Gastrocnemius medialis (tissue), 4 donors: Measurements from ENCODE around the gene ADARB2. TPM values are rescaled to one million over a fixed set of nuclear protein-coding genes. Genes with fewer than 3 reads are reported as not detected.

Source experiments
- ATAC-seq, 2 donors: fragments of 150-250 bp; one replicate each; pipeline ENCODE4 v1.9.1; 2016
- DNase-seq, 2 donors: peaks; one replicate each; pipeline ENCODE4 v3.0.0-alpha.2; 2019
- H3K27ac ChIP-seq, 4 donors: fragments of 200-600 bp; sonication (generic); 1 replicate in 1 of 4; 2 replicates in 3 of 4; pipeline ENCODE4 v1.5.1; 2016 to 2018; ENCODE audit warnings: mild to moderate bottlenecking in 2 of 4, moderate library complexity in 1 of 4
- H3K27me3 ChIP-seq, 3 donors: fragments of 200-600 bp; sonication (generic) in 2 of 3; 1 replicate in 1 of 3; 2 replicates in 2 of 3; pipeline versions ENCODE4 v1.5.1 to v1.6.0; 2016 to 2019; ENCODE audit warnings: mild to moderate bottlenecking in 1 of 3, moderate library complexity in 1 of 3
- H3K36me3 ChIP-seq, 2 donors: fragments of 200-600 bp; sonication (generic) in 1 of 2; one replicate each; pipeline ENCODE4 v1.5.1; 2017 to 2018
- H3K4me1 ChIP-seq, 2 donors: fragments of 200-600 bp; sonication (generic) in 1 of 2; one replicate each; pipeline ENCODE4 v1.5.1; 2016 to 2017; ENCODE audit warnings: mild to moderate bottlenecking in 2 of 2
- H3K4me3 ChIP-seq, 4 donors: fragments of 200-600 bp; sonication (generic) in 3 of 4; 1 replicate in 1 of 4; 2 replicates in 3 of 4; pipeline ENCODE4 v1.5.1; 2016 to 2019; ENCODE audit warnings: mild to moderate bottlenecking in 2 of 4
- H3K9me3 ChIP-seq, 3 donors: fragments of 200-600 bp; sonication (generic) in 2 of 3; 1 replicate in 1 of 3; 2 replicates in 2 of 3; pipeline ENCODE4 v1.5.1; 2016 to 2019
- POLR2A ChIP-seq, 2 donors: fragments of 450-650 bp; IDR thresholded peaks; one replicate each; pipeline ENCODE4 v1.6.1; 2017; ENCODE audit warnings: antibody characterized with exemption in 2 of 2, mild to moderate bottlenecking in 2 of 2, moderate library complexity in 2 of 2
- in situ Hi-C, 4 donors: fragments of 200-750 bp; cut with MboI; loops; one replicate each; pipeline versions ENCODE4 v1.15.0 to v1.8.0; 2017; ENCODE audit warnings: low sequenced_read_pairs in 4 of 4
- intact Hi-C: fragments of 100-400 bp; cut with DNase I; formaldehyde crosslinking; loops from one replicate; pipeline ENCODE4 v1.15.1; 2023; ENCODE audit warnings: low total_unique reads
- total RNA-seq, 4 donors: library from RNA; depleted of rRNA; stranded (reverse); fragments of >200 nt; gene quantifications; one replicate each; pipeline versions ENCODE4 v1.1.0 to v1.2.3, GENCODE V29; 2016
- TF ChIP-seq, protein P1 (sequence below), 5 experiments: fragments of 450-650 bp in 3 of 5; fragments of 200-600 bp in 2 of 5; sonication (generic) in 2 of 5; IDR thresholded peaks in 4 of 5; conservative IDR thresholded peaks in 1 of 5; 1 replicate in 4 of 5; 2 replicates in 1 of 5; pipeline ENCODE4 v1.5.1; 2016 to 2019; ENCODE audit warnings: antibody characterized with exemption in 5 of 5, mild to moderate bottlenecking in 3 of 5, moderate library complexity in 3 of 5

ADARB2 gene
- total RNA-seq, 4 donors from 2014 or later: 0.07 to 0.87 (median 0.10) TPM

DNA sequence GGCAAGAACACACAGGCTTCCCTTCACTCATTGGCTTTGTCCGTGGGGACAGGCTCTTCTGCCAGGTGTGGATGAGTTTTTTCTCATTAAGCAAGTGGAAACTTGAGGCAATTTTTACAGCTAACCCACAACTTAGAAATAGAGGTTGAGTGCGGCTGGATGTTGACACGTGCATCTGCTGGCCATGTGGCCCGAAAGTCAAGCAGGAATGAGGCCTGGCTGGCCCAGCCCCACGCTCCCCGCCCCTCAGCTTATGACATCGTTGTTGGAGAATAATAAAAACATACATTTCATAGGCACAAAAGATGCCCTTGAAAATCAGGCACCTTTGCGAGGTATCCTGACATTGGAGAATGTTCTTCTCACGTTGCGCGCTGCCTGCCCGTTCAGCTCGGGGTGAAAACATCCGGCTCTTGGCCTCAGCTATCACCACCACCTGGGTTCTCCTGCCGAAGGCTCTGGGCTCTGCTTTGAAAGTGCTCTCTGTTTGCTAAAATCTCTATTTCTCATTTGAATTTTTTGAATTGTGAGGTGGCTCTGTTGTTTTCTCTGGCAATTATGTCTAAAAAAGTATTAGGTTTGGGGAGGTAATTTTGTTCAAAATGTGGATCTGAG is 370.4 kb downstream of the ADARB2 start:
- DNase-seq (no peak), ATAC-seq (no peak)
- no peaks in the 10 kb centered on the region for H3K9me3 ChIP-seq
- TF ChIP-seq, protein P1, sequence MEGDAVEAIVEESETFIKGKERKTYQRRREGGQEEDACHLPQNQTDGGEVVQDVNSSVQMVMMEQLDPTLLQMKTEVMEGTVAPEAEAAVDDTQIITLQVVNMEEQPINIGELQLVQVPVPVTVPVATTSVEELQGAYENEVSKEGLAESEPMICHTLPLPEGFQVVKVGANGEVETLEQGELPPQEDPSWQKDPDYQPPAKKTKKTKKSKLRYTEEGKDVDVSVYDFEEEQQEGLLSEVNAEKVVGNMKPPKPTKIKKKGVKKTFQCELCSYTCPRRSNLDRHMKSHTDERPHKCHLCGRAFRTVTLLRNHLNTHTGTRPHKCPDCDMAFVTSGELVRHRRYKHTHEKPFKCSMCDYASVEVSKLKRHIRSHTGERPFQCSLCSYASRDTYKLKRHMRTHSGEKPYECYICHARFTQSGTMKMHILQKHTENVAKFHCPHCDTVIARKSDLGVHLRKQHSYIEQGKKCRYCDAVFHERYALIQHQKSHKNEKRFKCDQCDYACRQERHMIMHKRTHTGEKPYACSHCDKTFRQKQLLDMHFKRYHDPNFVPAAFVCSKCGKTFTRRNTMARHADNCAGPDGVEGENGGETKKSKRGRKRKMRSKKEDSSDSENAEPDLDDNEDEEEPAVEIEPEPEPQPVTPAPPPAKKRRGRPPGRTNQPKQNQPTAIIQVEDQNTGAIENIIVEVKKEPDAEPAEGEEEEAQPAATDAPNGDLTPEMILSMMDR (IDR thresholded peaks at IDR 0.05 in 4 of 5, conservative IDR thresholded peaks at IDR 0.05 in 1 of 5): no peak
- no peak for TF ChIP-seq POLR2A (IDR thresholded peaks at IDR 0.05)
- no peaks in the 10 kb centered on the region for H3K36me3 ChIP-seq
- intact Hi-C loops: no loop called here
- no peak overlapping the region for H3K4me3 ChIP-seq
- in situ Hi-C loops: no loop called here
- no peak overlapping the region for H3K27ac ChIP-seq
- no peaks in the 10 kb centered on the region for H3K4me1 ChIP-seq
- H3K27me3 ChIP-seq: no peaks in the 10 kb centered on the region

DNA sequence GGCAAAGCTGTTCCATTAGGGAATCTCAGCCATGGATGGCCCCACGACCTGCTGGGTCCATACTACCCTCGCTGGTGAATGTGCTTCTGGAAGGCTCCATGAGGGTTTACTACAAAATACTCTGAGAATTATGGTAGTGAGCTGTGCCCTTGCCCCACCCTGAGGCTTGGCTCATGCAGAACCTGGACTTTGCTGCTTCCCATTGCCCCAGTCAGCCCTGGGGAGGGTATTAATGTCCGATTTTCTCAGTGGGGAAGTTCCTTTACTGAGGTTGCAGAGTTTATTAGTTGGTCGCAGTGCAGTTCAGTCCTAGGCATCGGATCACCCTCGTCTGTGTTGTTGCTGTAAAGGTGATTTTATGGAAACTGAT is 371.0 kb downstream of the ADARB2 start:
- Histone ChIP-seq H3K4me1 (no peaks in the 10 kb centered on the region), H3K9me3 (no peaks in the 10 kb centered on the region), H3K36me3 (no peaks in the 10 kb centered on the region), H3K4me3 (no peak overlapping the region), H3K27me3 (no peaks in the 10 kb centered on the region), H3K27ac (no peak overlapping the region)
- no peak for DNase-seq
- in situ Hi-C loops (no loop called here), intact Hi-C loops (no loop called here)
- no peak for TF ChIP-seq POLR2A (IDR thresholded peaks at IDR 0.05)
- TF ChIP-seq, protein P1 (IDR thresholded peaks at IDR 0.05 in 4 of 5, conservative IDR thresholded peaks at IDR 0.05 in 1 of 5): no peak
- ATAC-seq: no peak

DNA sequence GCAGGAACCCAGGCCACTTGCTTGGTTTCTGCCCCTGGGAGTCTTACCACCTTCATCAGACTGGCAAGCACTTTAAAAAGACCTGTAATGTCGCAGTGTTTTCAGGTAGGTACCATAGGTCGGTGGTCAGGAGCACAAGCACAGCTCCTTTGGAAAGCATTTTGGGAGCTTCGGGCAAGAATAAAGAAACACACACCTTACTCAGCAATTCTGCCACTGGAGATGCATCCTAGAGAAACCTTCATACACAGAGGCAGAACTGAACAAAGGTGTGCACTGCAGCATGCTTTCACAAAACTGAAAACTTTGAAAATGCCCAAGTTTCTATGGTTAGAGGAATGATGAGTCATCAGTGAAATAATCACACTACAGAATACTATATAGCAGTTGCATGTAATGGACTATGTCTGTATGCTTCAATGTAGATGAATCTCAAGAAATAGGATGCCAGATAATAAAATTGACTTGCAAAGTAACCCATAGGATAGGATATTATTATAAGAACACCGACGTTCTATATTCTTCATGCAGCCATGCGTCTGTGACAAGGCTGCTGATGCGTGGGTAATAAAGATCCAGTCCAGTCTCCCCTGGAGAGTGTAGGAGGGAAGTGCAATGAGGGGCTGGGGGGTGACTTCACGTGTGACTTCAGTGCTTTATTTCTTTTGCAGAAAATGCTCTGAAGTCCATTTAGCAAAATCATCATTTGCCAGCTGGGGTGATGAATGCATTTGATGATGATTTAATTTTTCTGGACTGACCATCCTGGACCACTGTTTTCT is 371.6 kb downstream of the ADARB2 start:
- no peak for ATAC-seq
- DNase-seq: no peak
- H3K27ac ChIP-seq: no peak overlapping the region
- intact Hi-C loops: no loop called here
- H3K36me3 ChIP-seq: no peaks in the 10 kb centered on the region
- in situ Hi-C loops: no loop called here
- TF ChIP-seq, protein P1 (IDR thresholded peaks at IDR 0.05 in 4 of 5, conservative IDR thresholded peaks at IDR 0.05 in 1 of 5): no peak
- TF ChIP-seq POLR2A (IDR thresholded peaks at IDR 0.05): no peak
- H3K27me3 ChIP-seq: no peaks in the 10 kb centered on the region
- no peak overlapping the region for H3K4me3 ChIP-seq
- no peaks in the 10 kb centered on the region for H3K9me3 ChIP-seq
- H3K4me1 ChIP-seq: no peaks in the 10 kb centered on the region

DNA sequence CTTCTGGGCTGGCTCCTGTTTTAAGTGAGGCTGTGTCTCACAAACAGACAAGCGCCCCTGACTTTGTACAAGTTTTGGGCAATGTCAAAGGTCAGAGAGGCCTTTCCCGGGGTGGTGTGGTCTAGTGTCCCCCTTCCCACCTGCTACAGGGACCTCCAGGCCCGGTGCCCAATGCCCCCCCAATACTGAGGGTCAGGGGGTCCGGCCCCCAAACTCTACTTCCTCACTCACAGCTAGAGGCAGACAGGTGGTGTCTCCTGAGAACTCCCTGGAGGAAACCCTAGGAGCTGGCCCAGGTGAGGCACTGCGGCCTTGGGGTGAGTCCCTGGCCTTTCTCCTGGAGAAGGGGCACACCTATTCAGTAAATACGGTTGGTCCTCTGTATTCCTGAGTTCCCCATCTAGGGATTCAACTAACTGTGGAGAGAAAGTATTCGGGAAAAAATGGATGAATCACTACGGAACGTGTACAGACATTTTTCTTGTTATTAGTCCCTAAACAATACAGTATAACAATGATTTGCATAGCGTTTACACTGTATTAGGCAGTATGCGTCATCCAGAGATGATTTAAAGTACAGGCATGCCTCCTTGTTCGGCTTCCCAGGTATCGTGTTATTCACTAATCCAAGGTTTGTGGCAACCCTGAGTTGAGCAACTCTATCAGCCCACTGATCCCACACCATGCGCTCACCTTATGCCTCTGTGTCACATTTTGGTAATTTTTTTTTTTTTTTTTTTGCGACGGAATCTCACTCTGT is 373.0 kb downstream of the ADARB2 start:
- TF ChIP-seq POLR2A (IDR thresholded peaks at IDR 0.05): no peak
- TF ChIP-seq, protein P1 (IDR thresholded peaks at IDR 0.05 in 4 of 5, conservative IDR thresholded peaks at IDR 0.05 in 1 of 5): no peak
- Histone ChIP-seq H3K4me1 (no peaks in the 10 kb centered on the region), H3K27me3 (no peaks in the 10 kb centered on the region), H3K36me3 (no peaks in the 10 kb centered on the region), H3K27ac (no peak overlapping the region), H3K4me3 (no peak overlapping the region), H3K9me3 (no peaks in the 10 kb centered on the region)
- intact Hi-C loops (no loop called here), in situ Hi-C loops (no loop called here)
- DNase-seq: no peak
- no peak for ATAC-seq
